Thymus (tissue), 11 donors: Measurements from ENCODE around the gene EPHB1. TPM values are rescaled to one million over a fixed set of nuclear protein-coding genes. Genes with fewer than 3 reads are reported as not detected.

ENCODE experiments used
- DNase-seq, 9 donors: peaks; one replicate each; pipeline ENCODE4 v3.0.0-alpha.2; 2013; ENCODE audit warnings: low spot score in 9 of 9, low read depth in 6 of 9, missing footprints in 1 of 9
- H3K27ac ChIP-seq, 2 donors: one replicate each; pipeline ENCODE4 v1.5.1; 2013; ENCODE audit warnings: control low read depth in 1 of 2, low read depth in 1 of 2, low read length in 1 of 2, mild to moderate bottlenecking in 1 of 2, moderate library complexity in 1 of 2
- H3K27me3 ChIP-seq, 2 donors: one replicate each; pipeline ENCODE4 v1.5.1; 2013; ENCODE audit warnings: low read length in 1 of 2; ENCODE audit not compliant: control insufficient read depth in 2 of 2, insufficient read depth in 1 of 2
- H3K36me3 ChIP-seq, 2 donors: one replicate each; pipeline ENCODE4 v1.5.1; 2013; ENCODE audit warnings: low read length in 1 of 2, mild to moderate bottlenecking in 1 of 2, moderate library complexity in 1 of 2; ENCODE audit not compliant: control insufficient read depth in 2 of 2, insufficient read depth in 2 of 2
- H3K4me1 ChIP-seq, 2 donors: one replicate each; pipeline ENCODE4 v1.5.1; 2013; ENCODE audit warnings: low read length in 2 of 2; ENCODE audit not compliant: control insufficient read depth in 2 of 2, insufficient read depth in 2 of 2
- H3K4me3 ChIP-seq, 2 donors: one replicate each; pipeline ENCODE4 v1.5.1; 2013; ENCODE audit warnings: low read length in 2 of 2, control low read depth in 1 of 2, mild to moderate bottlenecking in 1 of 2
- H3K9me3 ChIP-seq, 2 donors: one replicate each; pipeline ENCODE4 v1.5.1; 2013; ENCODE audit warnings: low read length in 1 of 2, mild to moderate bottlenecking in 1 of 2; ENCODE audit not compliant: control insufficient read depth in 2 of 2, insufficient read depth in 1 of 2
- WGBS: extraction: QIAGEN DNeasy Blood & Tissue Kit; methylation state at CpG from one replicate; pipeline ENCODE4 v1.1.7; 2013; 5-methylcytosine and 5-hydroxymethylcytosine counted together
- polyA plus RNA-seq: library from polyadenylated mRNA; stranded (reverse); fragments of 200-250 nt; gene quantifications from one replicate; pipeline ENCODE4 v1.2.3, GENCODE V29; 2013
- total RNA-seq: library from RNA; stranded (reverse); fragments of 120-200 nt; gene quantifications from one replicate; pipeline ENCODE4 v1.2.4, GENCODE V29; 2013
- donor health status: healthy.

EPHB1 gene
- total and polyA plus RNA-seq, 2 donors = 0.46 to 0.66 TPM

- no peaks in the 10 kb centered on the region for H3K4me1 ChIP-seq
- no peaks in the 10 kb centered on the region for H3K36me3 ChIP-seq
- DNase-seq = no peak
- no peaks in the 10 kb centered on the region for H3K9me3 ChIP-seq
- no peak overlapping the region for H3K27ac ChIP-seq
- WGBS = 94% methylated on average over 3 of the region's 3 CpGs
- no peak overlapping the region for H3K4me3 ChIP-seq
- H3K27me3 ChIP-seq = no peaks in the 10 kb centered on the region
These were observed 34.7 kb downstream of the EPHB1 start for GRCh38 chr3:134829721-134830120.

GRCh38 chr3:134832585-134832984 is 37.5 kb downstream of the EPHB1 start:
- Histone ChIP-seq H3K9me3 (no peaks in the 10 kb centered on the region), H3K27ac (no peak overlapping the region), H3K27me3 (no peaks in the 10 kb centered on the region), H3K36me3 (no peaks in the 10 kb centered on the region), H3K4me1 (no peaks in the 10 kb centered on the region), H3K4me3 (no peak overlapping the region)
- no peak for DNase-seq
- 87% methylated on average over 4 of the region's 4 CpGs for WGBS

GRCh38 chr3:134833453-134834163 is 38.5 kb downstream of the EPHB1 start:
- 93% methylated on average over 5 of the region's 5 CpGs for WGBS
- DNase-seq = no peak
- Histone ChIP-seq H3K27me3 (no peaks in the 10 kb centered on the region), H3K4me1 (no peaks in the 10 kb centered on the region), H3K27ac (no peak overlapping the region), H3K9me3 (no peaks in the 10 kb centered on the region), H3K36me3 (no peaks in the 10 kb centered on the region), H3K4me3 (no peak overlapping the region)

GRCh38 chr3:134836921-134837320 is 41.9 kb downstream of the EPHB1 start:
- WGBS = 93% methylated on average over 3 of the region's 3 CpGs

GRCh38 chr3:134838599-134838998 is 43.5 kb downstream of the EPHB1 start:
- WGBS = 68% methylated on average over 2 of the region's 2 CpGs
- H3K4me1 ChIP-seq = no peaks in the 10 kb centered on the region

More at GRCh38 chr3:134836921-134837320, 41.9 kb downstream of the EPHB1 start:
- H3K9me3 ChIP-seq = no peaks in the 10 kb centered on the region
- no peak overlapping the region for H3K27ac ChIP-seq
- no peak overlapping the region for H3K4me3 ChIP-seq
- H3K36me3 ChIP-seq = no peaks in the 10 kb centered on the region
- H3K27me3 ChIP-seq = no peaks in the 10 kb centered on the region
- no peak for DNase-seq
- H3K4me1 ChIP-seq = no peaks in the 10 kb centered on the region

GRCh38 chr3:134839422-134839821 is 44.4 kb downstream of the EPHB1 start:
- H3K9me3 ChIP-seq = no peaks in the 10 kb centered on the region
- H3K4me3 ChIP-seq = no peak overlapping the region
- 95% methylated on average over 3 of the region's 3 CpGs for WGBS
- H3K4me1 ChIP-seq = no peaks in the 10 kb centered on the region
- no peak overlapping the region for H3K27ac ChIP-seq
- no peaks in the 10 kb centered on the region for H3K27me3 ChIP-seq
- no peaks in the 10 kb centered on the region for H3K36me3 ChIP-seq
- no peak for DNase-seq

More at GRCh38 chr3:134838599-134838998, 43.5 kb downstream of the EPHB1 start:
- no peak for DNase-seq
- Histone ChIP-seq H3K27ac (no peak overlapping the region), H3K36me3 (no peaks in the 10 kb centered on the region), H3K9me3 (no peaks in the 10 kb centered on the region), H3K27me3 (no peaks in the 10 kb centered on the region), H3K4me3 (no peak overlapping the region)

- 50% methylated on average over 1 of the region's 1 CpG for WGBS
These were observed 44.9 kb downstream of the EPHB1 start for GRCh38 chr3:134839990-134840389.

GRCh38 chr3:134840459-134840858 is 45.4 kb downstream of the EPHB1 start:
- H3K27me3 ChIP-seq = no peaks in the 10 kb centered on the region
- H3K36me3 ChIP-seq = no peaks in the 10 kb centered on the region
- no peaks in the 10 kb centered on the region for H3K4me1 ChIP-seq
- 98% methylated on average over 2 of the region's 2 CpGs for WGBS
- DNase-seq = no peak
- H3K9me3 ChIP-seq = no peaks in the 10 kb centered on the region
- no peak overlapping the region for H3K4me3 ChIP-seq
- H3K27ac ChIP-seq = no peak overlapping the region

More at GRCh38 chr3:134839990-134840389, 44.9 kb downstream of the EPHB1 start:
- DNase-seq = no peak
- Histone ChIP-seq H3K4me3 (no peak overlapping the region), H3K27ac (no peak overlapping the region), H3K4me1 (no peaks in the 10 kb centered on the region), H3K36me3 (no peaks in the 10 kb centered on the region), H3K27me3 (no peaks in the 10 kb centered on the region), H3K9me3 (no peaks in the 10 kb centered on the region)

GRCh38 chr3:134846084-134846483 is 51.0 kb downstream of the EPHB1 start:
- Histone ChIP-seq H3K27ac (no peak overlapping the region), H3K4me1 (no peaks in the 10 kb centered on the region), H3K4me3 (no peak overlapping the region), H3K27me3 (no peaks in the 10 kb centered on the region), H3K9me3 (no peaks in the 10 kb centered on the region), H3K36me3 (no peaks in the 10 kb centered on the region)
- 96% methylated on average over 9 of the region's 9 CpGs for WGBS
- DNase-seq = no peak
